GM23338 (cell line): ENCODE results near the gene NR1H3.

Experiments
- CREB1 ChIP-seq: fragments of 250-450 bp; sonication (Bioruptor Pico); IDR thresholded peaks from 2 replicates; pipeline ENCODE4 v1.5.0; 2020; ENCODE audit warnings: low read depth, mild to moderate bottlenecking, moderate library complexity
- EZH2 ChIP-seq: fragments of 200-600 bp; sonication (generic); IDR thresholded peaks from one replicate; pipeline ENCODE4 v1.8.0; 2017; ENCODE audit warnings: antibody characterized with exemption, mild to moderate bottlenecking, low read depth; ENCODE audit not compliant: unreplicated experiment
- EZH2phosphoT487 ChIP-seq: fragments of 200-600 bp; sonication (generic); IDR thresholded peaks from one replicate; pipeline ENCODE4 v1.8.1; 2018; ENCODE audit warnings: antibody characterized with exemption; ENCODE audit not compliant: unreplicated experiment
- JUNB ChIP-seq: IDR thresholded peaks from one replicate; pipeline ENCODE4 v1.6.1; 2016; ENCODE audit warnings: antibody characterized with exemption; ENCODE audit not compliant: unreplicated experiment
- NANOG ChIP-seq: IDR thresholded peaks from 2 replicates; pipeline ENCODE4 v1.6.1; 2016; ENCODE audit warnings: antibody characterized with exemption, borderline replicate concordance
- POLR2AphosphoS5 ChIP-seq: IDR thresholded peaks from 2 replicates; pipeline ENCODE4 v1.6.1; 2016; ENCODE audit warnings: antibody characterized with exemption, low read depth
- STAT1 ChIP-seq: IDR thresholded peaks from one replicate; pipeline ENCODE4 v1.6.1; 2016; ENCODE audit warnings: antibody characterized with exemption; ENCODE audit not compliant: unreplicated experiment
- ZNF114 ChIP-seq: fragments of 250-450 bp; sonication (Bioruptor Pico); IDR thresholded peaks from 2 replicates; pipeline ENCODE4 v1.5.0; 2020; ENCODE audit warnings: mild to moderate bottlenecking, moderate library complexity
- ZNF331 ChIP-seq: fragments of 250-450 bp; sonication (Bioruptor Pico); IDR thresholded peaks from 2 replicates; pipeline ENCODE4 v1.5.0; 2020; ENCODE audit warnings: low read depth, mild to moderate bottlenecking, moderate library complexity
- TF ChIP-seq, protein P1 (sequence below), 2 experiments: fragments of 200-600 bp in 1 of 2; sonication (generic) in 1 of 2; conservative IDR thresholded peaks; 2 replicates each; pipeline versions ENCODE4 v1.5.1 to v1.6.1; 2016 to 2017; ENCODE audit warnings: antibody characterized with exemption in 2 of 2, low read depth in 2 of 2, mild to moderate bottlenecking in 2 of 2, moderate library complexity in 1 of 2
- TF ChIP-seq, protein P2 (sequence below): IDR thresholded peaks from one replicate; pipeline ENCODE4 v1.6.1; 2018; ENCODE audit warnings: antibody characterized with exemption; ENCODE audit not compliant: unreplicated experiment
- TF ChIP-seq, protein P3 (sequence below): IDR thresholded peaks from 2 replicates; pipeline ENCODE4 v1.6.1; 2016; ENCODE audit warnings: antibody characterized with exemption

DNA sequence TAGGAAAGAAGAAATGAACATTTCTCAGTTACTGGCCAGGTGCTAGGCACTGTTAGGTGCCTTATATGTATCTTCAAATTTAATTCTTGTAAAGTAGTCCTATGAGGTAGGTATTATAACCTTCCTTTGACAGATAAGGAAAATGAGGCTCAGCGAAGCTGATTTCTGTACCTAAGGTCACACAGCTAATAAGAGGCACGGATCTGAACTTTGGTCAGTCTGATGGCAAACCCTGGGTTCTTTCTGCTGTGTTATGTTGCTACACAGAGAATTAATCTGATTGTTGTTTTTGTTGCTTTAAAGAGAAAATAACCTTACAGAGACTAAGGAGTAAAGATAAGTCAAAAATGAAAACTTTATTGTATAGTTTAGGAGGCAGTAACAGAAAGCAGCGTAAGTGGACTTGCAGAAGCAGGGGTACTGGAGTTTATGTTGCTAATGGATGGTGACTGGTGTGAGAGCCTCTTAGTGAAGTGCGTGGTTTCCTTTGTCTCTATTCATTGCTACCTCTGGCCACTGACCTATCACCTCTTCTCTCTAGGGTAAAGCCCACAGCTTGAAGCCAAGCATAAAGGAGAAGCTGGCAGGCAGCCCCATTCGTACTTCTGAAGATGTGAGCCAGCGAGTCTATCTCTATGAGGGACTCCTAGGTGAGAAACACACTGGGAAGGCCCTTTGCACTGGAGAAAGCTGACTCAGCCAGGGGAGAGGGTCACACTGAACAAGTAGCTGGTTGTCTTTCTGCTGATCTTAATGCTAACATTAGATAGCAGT, 50.4 kb downstream of the NR1H3 start:
- TF ChIP-seq, protein P1, sequence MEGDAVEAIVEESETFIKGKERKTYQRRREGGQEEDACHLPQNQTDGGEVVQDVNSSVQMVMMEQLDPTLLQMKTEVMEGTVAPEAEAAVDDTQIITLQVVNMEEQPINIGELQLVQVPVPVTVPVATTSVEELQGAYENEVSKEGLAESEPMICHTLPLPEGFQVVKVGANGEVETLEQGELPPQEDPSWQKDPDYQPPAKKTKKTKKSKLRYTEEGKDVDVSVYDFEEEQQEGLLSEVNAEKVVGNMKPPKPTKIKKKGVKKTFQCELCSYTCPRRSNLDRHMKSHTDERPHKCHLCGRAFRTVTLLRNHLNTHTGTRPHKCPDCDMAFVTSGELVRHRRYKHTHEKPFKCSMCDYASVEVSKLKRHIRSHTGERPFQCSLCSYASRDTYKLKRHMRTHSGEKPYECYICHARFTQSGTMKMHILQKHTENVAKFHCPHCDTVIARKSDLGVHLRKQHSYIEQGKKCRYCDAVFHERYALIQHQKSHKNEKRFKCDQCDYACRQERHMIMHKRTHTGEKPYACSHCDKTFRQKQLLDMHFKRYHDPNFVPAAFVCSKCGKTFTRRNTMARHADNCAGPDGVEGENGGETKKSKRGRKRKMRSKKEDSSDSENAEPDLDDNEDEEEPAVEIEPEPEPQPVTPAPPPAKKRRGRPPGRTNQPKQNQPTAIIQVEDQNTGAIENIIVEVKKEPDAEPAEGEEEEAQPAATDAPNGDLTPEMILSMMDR (conservative IDR thresholded peaks at IDR 0.05; ENCODE audit: low read depth in 2 of 2), result no peak
- no peak for TF ChIP-seq EZH2
- no peak for TF ChIP-seq POLR2AphosphoS5
- TF ChIP-seq, protein P2, sequence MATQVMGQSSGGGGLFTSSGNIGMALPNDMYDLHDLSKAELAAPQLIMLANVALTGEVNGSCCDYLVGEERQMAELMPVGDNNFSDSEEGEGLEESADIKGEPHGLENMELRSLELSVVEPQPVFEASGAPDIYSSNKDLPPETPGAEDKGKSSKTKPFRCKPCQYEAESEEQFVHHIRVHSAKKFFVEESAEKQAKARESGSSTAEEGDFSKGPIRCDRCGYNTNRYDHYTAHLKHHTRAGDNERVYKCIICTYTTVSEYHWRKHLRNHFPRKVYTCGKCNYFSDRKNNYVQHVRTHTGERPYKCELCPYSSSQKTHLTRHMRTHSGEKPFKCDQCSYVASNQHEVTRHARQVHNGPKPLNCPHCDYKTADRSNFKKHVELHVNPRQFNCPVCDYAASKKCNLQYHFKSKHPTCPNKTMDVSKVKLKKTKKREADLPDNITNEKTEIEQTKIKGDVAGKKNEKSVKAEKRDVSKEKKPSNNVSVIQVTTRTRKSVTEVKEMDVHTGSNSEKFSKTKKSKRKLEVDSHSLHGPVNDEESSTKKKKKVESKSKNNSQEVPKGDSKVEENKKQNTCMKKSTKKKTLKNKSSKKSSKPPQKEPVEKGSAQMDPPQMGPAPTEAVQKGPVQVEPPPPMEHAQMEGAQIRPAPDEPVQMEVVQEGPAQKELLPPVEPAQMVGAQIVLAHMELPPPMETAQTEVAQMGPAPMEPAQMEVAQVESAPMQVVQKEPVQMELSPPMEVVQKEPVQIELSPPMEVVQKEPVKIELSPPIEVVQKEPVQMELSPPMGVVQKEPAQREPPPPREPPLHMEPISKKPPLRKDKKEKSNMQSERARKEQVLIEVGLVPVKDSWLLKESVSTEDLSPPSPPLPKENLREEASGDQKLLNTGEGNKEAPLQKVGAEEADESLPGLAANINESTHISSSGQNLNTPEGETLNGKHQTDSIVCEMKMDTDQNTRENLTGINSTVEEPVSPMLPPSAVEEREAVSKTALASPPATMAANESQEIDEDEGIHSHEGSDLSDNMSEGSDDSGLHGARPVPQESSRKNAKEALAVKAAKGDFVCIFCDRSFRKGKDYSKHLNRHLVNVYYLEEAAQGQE, result no peak
- no peak for TF ChIP-seq EZH2phosphoT487
- TF ChIP-seq ZNF331 (CRISPR knock-in tag), result no peak
- no peak for TF ChIP-seq JUNB
- TF ChIP-seq, protein P3, sequence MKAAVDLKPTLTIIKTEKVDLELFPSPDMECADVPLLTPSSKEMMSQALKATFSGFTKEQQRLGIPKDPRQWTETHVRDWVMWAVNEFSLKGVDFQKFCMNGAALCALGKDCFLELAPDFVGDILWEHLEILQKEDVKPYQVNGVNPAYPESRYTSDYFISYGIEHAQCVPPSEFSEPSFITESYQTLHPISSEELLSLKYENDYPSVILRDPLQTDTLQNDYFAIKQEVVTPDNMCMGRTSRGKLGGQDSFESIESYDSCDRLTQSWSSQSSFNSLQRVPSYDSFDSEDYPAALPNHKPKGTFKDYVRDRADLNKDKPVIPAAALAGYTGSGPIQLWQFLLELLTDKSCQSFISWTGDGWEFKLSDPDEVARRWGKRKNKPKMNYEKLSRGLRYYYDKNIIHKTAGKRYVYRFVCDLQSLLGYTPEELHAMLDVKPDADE, result no peak
- TF ChIP-seq CREB1, result no peak
- TF ChIP-seq ZNF114, result no peak
- TF ChIP-seq STAT1, result no peak
- TF ChIP-seq NANOG, result no peak
